HUES48 (cell line): Measurements from ENCODE around the gene PET100.

Source experiments
- H3K27ac ChIP-seq: one replicate; pipeline ENCODE4 v1.7.0; 2013; ENCODE audit warnings: low read depth, low read length, inconsistent platforms
- H3K27me3 ChIP-seq: 2 replicates; pipeline ENCODE4 v1.6.1; 2013; ENCODE audit warnings: mild to moderate bottlenecking, low read length; ENCODE audit not compliant: control insufficient read depth, insufficient read depth
- H3K36me3 ChIP-seq: 2 replicates; pipeline ENCODE4 v1.6.1; 2013; ENCODE audit warnings: low read length; ENCODE audit not compliant: control insufficient read depth, insufficient read depth
- H3K4me1 ChIP-seq: 2 replicates; pipeline ENCODE4 v1.6.1; 2013; ENCODE audit warnings: mild to moderate bottlenecking, low read length; ENCODE audit not compliant: control insufficient read depth, insufficient read depth
- H3K4me3 ChIP-seq: 2 replicates; pipeline ENCODE4 v1.5.1; 2013; ENCODE audit warnings: mild to moderate bottlenecking, low read depth, low read length
- H3K9ac ChIP-seq: 2 replicates; pipeline ENCODE4 v1.6.1; 2013; ENCODE audit warnings: mild to moderate bottlenecking, low read depth, low read length, moderate library complexity
- H3K9me3 ChIP-seq: 2 replicates; pipeline ENCODE4 v1.6.1; 2013; ENCODE audit warnings: low read length; ENCODE audit not compliant: control insufficient read depth, insufficient read depth

The PET100 gene

DNA sequence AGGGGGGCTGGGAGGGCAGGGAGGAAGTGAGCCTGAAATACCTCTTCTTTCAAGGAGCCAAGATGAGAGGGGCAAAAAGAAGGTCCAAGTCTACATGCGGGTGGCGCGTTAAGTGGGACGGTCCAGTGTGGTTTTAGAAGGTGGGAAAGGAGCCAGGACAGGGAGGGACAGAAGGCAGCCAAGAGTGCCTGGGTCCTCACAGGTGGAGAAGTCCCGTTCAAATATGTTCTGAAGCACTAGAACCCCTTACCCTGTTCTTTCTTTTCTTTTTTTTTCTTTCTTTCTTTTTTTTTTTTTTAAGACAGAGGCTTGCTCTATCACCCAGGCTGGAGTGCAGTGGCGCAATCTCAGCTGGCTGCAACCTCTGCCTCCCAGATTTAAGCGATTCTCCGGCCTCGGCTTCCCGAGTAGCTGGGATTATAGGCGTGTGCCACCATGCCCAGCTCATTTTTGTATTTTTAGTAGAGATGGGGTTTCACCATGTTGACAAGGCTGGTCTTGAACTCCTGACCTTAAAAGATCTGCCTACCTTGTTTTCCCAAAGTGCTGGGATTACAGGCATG is 26.6 kb upstream of the PET100 start:
- no peaks in the 10 kb centered on the region for H3K4me1 ChIP-seq
- H3K9me3 ChIP-seq = no peaks in the 10 kb centered on the region
- H3K27ac ChIP-seq = no peak overlapping the region
- H3K27me3 ChIP-seq = no peaks in the 10 kb centered on the region
- peaks cover under 1% of the 10 kb centered on the region for H3K36me3 ChIP-seq
- no peak overlapping the region for H3K9ac ChIP-seq
- H3K4me3 ChIP-seq = no peak overlapping the region

DNA sequence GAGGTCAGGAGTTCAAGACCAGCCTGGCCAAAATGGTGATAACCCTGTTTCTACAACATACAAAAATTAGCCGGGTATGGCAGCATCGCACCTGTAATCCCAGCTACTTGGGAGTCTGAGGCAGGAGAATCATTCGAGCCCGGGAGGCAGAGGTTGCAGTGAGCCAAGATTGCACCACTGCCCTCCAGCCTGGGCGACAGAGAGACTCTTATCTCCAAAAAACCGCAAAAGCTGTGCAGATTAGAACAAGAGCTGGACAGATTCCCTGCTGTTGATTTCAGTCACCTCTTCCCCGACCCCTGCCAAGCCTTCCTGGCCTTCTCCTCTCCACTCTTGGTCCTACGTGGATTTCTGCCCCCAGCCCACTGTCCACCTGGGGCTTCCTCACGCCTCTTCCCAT is 25.7 kb upstream of the PET100 start:
- no peak overlapping the region for H3K4me3 ChIP-seq
- no peaks in the 10 kb centered on the region for H3K27me3 ChIP-seq
- peaks cover 5% of the 10 kb centered on the region for H3K36me3 ChIP-seq
- no peak overlapping the region for H3K27ac ChIP-seq
- no peak overlapping the region for H3K9ac ChIP-seq
- H3K9me3 ChIP-seq = no peaks in the 10 kb centered on the region
- H3K4me1 ChIP-seq = no peaks in the 10 kb centered on the region

DNA sequence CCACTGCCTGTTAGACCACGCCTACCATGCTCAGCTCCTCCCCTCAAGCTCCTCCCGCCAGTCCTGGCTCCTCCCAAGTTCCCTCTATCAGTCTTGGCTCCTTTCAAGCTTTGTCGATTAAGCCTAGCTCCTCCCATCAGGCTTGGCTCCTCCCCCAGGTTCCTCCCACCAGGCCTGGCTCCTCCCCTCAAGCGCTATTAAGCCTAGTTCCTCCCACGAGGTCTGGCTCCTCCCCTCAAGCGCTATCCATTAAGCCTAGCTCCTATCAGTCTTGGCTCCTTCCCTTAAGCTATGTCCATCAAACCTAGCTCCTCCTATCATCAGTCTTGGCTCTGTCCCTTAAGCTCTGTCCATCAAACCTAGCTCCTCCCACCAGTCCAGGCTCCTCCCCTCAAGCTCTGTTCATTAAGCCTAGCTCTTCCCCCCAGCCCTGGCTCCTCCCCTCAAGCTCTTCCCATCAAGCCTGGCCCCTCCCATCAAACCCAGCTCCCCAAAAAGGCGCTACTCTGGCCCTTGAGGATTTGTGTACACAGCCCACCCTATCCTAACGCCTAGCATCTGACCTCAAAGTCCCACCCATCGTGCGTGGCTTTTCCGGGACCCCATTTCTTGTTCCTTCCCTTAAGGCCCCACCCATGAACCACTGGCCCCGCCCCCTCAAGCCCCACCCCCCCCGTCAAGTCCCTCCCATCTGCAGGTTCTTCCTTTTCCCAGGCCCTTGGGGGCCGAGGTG is 23.9 kb upstream of the PET100 start:
- H3K36me3 ChIP-seq = peaks cover 17% of the 10 kb centered on the region
- no peaks in the 10 kb centered on the region for H3K4me1 ChIP-seq
- H3K9ac ChIP-seq = no peak overlapping the region
- H3K27me3 ChIP-seq = no peaks in the 10 kb centered on the region
- no peak overlapping the region for H3K27ac ChIP-seq
- H3K4me3 ChIP-seq = no peak overlapping the region
- no peaks in the 10 kb centered on the region for H3K9me3 ChIP-seq

DNA sequence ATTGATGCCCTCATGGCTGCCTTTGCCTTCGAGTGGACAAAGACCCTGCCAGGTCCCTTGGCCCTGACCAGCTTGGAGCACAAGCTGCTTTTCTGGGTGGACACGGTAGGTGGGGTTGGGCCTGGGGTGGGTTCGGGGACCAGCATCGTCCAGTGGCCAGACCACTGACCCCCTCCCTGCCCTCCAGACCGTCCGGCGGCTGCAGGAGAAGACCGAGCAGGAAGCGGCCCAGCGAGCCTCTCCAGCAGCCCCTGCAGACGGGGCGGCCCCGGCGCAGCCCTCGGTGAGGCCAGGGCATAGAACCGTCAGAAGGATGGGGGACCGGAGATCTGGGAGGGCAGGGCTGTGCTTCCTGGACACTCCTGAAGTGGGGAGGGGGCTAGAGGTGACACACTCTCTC is 23.3 kb upstream of the PET100 start:
- H3K4me1 ChIP-seq = no peaks in the 10 kb centered on the region
- H3K27ac ChIP-seq = no peak overlapping the region
- no peak overlapping the region for H3K4me3 ChIP-seq
- no peaks in the 10 kb centered on the region for H3K27me3 ChIP-seq
- H3K9ac ChIP-seq = no peak overlapping the region
- H3K9me3 ChIP-seq = no peaks in the 10 kb centered on the region
- H3K36me3 ChIP-seq = peaks cover 23% of the 10 kb centered on the region

DNA sequence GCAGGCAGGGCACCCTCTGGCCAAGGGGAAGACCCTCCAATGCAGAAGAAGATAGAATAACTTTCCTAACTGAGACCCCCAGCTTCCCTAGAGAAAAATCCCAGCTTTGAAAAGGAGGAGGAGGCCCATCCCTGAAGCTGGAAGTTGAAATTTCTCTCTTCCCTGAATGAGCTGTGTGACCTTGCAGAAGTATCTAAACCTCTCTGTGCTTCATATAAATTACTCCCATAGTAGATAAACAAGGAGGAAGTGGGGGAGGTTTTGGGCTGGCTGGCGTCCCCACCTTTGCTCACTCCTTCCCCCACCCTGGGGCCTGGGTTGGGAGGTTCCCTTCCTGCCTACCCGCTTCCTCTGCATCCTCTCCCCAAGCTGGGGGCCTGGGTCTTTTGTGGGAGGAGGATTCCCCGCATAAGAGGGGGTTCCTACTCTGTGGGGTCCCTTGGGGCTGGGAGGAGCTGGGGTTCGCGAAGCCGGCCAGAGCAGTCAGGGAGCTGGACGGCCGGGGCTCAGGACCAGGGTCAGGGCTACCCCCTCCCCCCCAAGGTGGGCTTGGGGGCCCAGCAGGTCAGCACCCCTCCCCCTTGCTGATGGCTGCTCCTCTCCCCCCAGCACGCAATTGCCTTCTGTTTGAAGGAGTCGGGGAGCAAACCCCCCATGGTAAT is 22.2 kb upstream of the PET100 start:
- peaks cover 32% of the 10 kb centered on the region for H3K36me3 ChIP-seq
- H3K9me3 ChIP-seq = no peaks in the 10 kb centered on the region
- no peaks in the 10 kb centered on the region for H3K4me1 ChIP-seq
- no peaks in the 10 kb centered on the region for H3K27me3 ChIP-seq
- H3K9ac ChIP-seq = no peak overlapping the region
- H3K4me3 ChIP-seq = no peak overlapping the region
- no peak overlapping the region for H3K27ac ChIP-seq

DNA sequence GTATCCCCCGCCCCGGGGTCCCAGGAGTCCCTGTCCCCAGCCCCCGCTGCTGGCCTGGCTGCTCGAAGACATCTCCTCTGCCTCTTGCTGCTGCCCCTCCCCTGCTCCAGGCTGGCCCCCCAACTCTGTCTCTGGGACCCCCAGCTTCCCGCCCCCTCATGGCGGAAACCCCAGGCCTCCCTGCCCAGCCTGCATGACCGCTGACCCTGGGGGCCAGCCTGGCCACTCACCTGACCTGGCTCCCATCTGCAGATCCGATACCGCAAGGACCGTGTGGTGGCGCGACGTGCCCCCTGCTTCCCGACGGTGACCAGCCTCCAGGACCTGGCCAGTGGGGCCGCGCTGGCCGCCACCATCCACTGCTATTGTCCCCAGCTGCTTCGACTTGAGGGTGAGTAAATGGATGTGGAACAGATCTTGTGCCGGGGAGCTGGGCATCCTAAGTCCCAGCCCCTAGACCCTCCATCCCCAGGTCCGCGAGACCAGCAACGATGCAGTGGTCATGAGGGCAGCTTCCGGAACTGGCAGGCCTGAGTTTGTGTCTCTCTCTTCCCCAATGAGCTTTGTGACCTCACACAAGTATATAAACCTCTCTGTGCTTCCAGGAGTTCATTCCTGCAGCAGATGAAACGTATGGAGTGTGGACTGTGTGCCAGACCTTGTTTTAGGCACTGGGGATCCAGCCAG is 21.6 kb upstream of the PET100 start:
- H3K27ac ChIP-seq = no peak overlapping the region
- H3K36me3 ChIP-seq = peaks cover 32% of the 10 kb centered on the region
- no peaks in the 10 kb centered on the region for H3K4me1 ChIP-seq
- no peak overlapping the region for H3K9ac ChIP-seq
- H3K9me3 ChIP-seq = no peaks in the 10 kb centered on the region
- H3K27me3 ChIP-seq = no peaks in the 10 kb centered on the region
- no peak overlapping the region for H3K4me3 ChIP-seq

DNA sequence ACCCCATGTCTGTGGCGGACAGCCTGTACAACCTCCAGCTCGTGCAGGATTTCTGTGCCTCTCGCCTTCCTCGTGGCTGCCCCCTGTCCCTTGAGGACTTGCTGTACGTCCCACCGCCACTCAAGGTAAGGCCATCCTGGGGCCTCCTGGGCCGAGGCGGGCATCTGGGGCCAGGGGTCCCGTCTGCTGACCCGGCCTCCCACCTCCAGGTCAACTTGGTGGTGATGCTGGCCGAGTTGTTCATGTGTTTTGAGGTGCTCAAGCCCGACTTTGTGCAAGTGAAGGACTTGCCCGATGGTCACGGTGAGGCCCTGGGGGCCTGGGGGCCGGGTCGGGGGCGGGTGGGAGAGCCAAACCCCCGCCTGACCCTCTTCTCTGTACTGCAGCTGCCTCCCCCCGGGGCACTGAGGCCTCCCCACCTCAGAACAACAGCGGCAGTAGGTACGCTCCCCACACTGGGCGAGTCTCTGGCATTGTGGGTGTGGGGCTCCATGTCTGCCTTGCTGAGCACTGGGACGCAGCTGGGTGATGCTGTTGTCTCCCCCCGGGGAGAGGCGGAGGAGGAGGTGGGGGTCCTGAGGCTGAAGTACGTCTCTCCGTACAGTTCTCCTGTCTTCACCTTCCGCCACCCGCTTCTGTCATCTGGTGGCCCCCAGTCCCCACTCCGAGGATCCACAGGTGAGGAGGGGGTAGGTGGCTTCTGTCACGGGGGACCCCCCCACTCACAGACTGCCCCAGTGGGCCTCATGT is 18.9 kb upstream of the PET100 start:
- H3K9me3 ChIP-seq = no peaks in the 10 kb centered on the region
- H3K9ac ChIP-seq = no peak overlapping the region
- no peaks in the 10 kb centered on the region for H3K27me3 ChIP-seq
- H3K4me3 ChIP-seq = no peak overlapping the region
- H3K4me1 ChIP-seq = no peaks in the 10 kb centered on the region
- peaks cover 41% of the 10 kb centered on the region for H3K36me3 ChIP-seq
- no peak overlapping the region for H3K27ac ChIP-seq

DNA sequence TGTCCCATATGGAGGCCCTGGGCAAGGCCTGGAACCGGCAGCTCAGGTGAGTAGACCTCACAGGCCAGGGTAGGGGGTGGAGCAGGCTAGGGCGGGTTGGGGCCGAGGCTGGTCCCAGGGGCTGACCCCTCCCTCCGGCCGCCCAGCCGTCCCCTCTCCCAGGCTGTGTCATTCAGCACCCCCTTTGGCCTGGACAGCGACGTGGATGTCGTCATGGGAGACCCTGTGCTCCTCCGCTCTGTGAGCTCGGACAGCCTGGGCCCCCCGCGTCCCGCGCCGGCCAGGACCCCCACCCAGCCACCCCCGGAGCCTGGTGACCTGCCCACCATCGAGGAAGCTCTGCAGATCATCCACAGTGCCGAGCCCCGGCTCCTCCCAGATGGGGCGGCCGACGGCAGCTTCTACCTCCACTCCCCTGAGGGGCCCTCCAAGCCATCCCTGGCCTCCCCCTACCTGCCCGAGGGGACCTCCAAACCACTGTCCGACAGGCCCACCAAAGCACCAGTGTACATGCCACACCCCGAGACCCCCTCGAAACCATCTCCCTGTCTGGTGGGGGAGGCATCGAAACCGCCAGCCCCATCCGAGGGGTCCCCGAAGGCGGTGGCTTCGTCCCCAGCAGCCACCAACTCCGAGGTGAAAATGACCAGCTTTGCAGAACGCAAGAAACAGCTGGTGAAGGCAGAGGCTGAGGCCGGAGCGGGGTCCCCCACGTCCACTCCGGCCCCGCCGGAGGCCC is 17.9 kb upstream of the PET100 start:
- Histone ChIP-seq H3K27me3 (no peaks in the 10 kb centered on the region), H3K9ac (no peak overlapping the region), H3K9me3 (no peaks in the 10 kb centered on the region), H3K36me3 (peaks cover 46% of the 10 kb centered on the region), H3K27ac (no peak overlapping the region), H3K4me1 (no peaks in the 10 kb centered on the region), H3K4me3 (no peak overlapping the region)

DNA sequence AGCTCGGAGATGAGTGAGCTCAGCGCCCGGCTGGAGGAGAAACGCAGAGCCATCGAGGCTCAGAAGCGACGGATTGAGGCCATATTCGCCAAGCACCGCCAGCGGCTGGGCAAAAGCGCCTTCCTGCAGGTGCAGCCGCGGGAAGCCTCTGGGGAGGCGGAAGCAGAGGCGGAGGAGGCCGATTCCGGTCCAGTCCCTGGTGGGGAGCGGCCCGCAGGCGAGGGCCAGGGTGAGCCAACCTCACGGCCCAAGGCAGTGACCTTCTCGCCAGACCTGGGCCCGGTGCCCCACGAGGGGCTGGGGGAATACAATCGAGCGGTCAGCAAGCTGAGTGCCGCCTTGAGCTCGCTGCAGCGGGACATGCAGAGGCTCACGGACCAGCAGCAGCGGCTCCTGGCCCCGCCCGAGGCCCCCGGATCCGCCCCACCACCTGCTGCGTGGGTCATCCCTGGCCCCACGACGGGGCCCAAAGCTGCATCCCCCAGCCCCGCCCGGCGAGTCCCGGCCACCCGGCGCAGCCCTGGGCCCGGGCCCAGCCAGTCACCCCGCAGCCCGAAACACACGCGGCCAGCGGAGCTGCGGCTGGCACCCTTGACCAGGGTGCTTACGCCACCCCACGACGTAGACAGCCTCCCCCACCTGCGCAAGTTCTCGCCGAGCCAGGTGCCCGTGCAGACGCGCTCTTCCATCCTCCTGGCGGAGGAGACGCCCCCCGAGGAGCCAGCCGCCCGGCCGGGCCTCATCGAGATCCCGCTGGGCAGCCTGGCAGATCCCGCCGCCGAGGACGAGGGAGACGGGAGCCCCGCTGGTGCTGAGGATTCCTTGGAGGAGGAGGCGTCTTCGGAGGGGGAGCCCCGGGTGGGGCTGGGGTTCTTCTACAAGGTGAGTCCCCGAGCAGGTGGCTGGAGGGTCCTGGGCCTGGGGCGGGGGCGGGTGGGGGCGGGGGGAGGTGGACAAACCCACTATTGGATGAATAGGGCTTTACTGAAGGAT is 17.0 kb upstream of the PET100 start:
- no peaks in the 10 kb centered on the region for H3K27me3 ChIP-seq
- no peak overlapping the region for H3K4me3 ChIP-seq
- no peaks in the 10 kb centered on the region for H3K9me3 ChIP-seq
- H3K9ac ChIP-seq = no peak overlapping the region
- H3K27ac ChIP-seq = no peak overlapping the region
- H3K36me3 ChIP-seq = peaks cover 54% of the 10 kb centered on the region
- no peaks in the 10 kb centered on the region for H3K4me1 ChIP-seq
